LNCAP (cell line): ENCODE measurements around the gene CRBN.

Source experiments
- CTCF ChIP-seq: fragments of 450-650 bp; IDR thresholded peaks from 2 replicates; pipeline ENCODE4 v1.5.1; 2017; ENCODE audit warnings: mild to moderate bottlenecking

The CRBN gene

GRCh38 chr3:3109407-3110298 is 69.8 kb downstream of the CRBN start:
- no peak for TF ChIP-seq CTCF

- no peak for TF ChIP-seq CTCF
Measured at GRCh38 chr3:3107858-3108257, 71.6 kb downstream of the CRBN start.

- no peak for TF ChIP-seq CTCF
Measured at GRCh38 chr3:3107181-3107580, 72.3 kb downstream of the CRBN start.

GRCh38 chr3:3105815-3106214 is 73.7 kb downstream of the CRBN start:
- no peak for TF ChIP-seq CTCF

GRCh38 chr3:3105246-3105645 is 74.2 kb downstream of the CRBN start:
- TF ChIP-seq CTCF = no peak

- TF ChIP-seq CTCF = no peak
Measured at GRCh38 chr3:3102751-3103150, 76.7 kb downstream of the CRBN start.

GRCh38 chr3:3101660-3102458 is 77.6 kb downstream of the CRBN start:
- no peak for TF ChIP-seq CTCF
